ENCODE data around the gene MAN1C1. TPM values are rescaled to one million over a fixed set of nuclear protein-coding genes. Genes with fewer than 3 reads are reported as not detected.

MAN1C1 gene
- total RNA-seq, 1 experiment from 2014 or later = 1.5 TPM

DNA sequence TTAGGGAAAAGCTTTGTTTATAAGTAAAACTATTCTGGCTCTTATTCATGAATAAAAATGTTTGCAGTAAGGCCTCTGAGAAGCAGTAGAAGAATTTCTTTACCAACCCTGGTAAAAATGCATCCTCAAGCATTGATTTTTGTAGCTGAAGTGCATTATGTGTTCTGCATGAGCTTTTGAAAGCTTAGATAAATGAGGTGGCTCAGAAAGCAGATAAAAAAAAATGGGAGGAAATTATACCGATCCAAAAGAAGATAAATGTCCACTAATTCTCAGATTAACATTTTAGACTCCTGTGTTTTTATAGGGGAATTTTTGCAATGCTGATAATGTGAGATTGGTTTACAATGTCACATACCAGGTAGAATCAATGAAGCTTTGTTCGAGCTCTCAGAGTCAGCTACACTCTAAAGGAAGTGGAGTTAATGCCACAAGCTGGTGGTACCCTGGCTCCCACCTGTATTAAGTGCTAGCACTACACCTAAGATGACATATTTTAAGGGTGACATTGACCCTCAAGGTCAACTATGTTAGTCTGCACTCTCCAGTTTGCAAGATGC is 97.9 kb downstream of the MAN1C1 start:
- Histone ChIP-seq H3K36me3 (ENCODE audit: control insufficient read depth, insufficient read depth, low read length) (no peaks in the 10 kb centered on the region), H3K4me1 (ENCODE audit: control insufficient read depth, insufficient read depth, low read length) (no peaks in the 10 kb centered on the region), H3K9me3 (ENCODE audit: control insufficient read depth, insufficient read depth, low read depth, low read length) (no peaks in the 10 kb centered on the region), H3K27ac (ENCODE audit: low read length) (no peak overlapping the region), H3K4me3 (ENCODE audit: low read depth in 2 of 2, low read length in 2 of 2) (no peak overlapping the region), H3K27me3 (ENCODE audit: control insufficient read depth, insufficient read depth, low read length) (no peaks in the 10 kb centered on the region)
- ChIA-PET CTCF (interaction anchor here (0.5 kb wide), 1 partner anchor 665 kb away, joined by 10 read pairs; no protein-coding TSS in a partner anchor), POLR2A (no interaction called here)
- intact Hi-C loops (cut with micrococcal nuclease; ENCODE audit: unreplicated experiment) (no loop called here), in situ Hi-C loops (cut with HindIII; ENCODE audit: low pct_unique_long_range_greater_than_20kb, low sequenced_read_pairs) (no loop called here)
- no TSS peak for BruUV-seq (replicated peaks)
- ATAC-seq (no peak), DNase-seq (ENCODE audit: low read depth, low spot score) (no peak)
- no peak for TF ChIP-seq POLR2AphosphoS5 (IDR thresholded peaks at IDR 0.05; ENCODE audit: low read depth, low read length)
- TF ChIP-seq, protein P1, sequence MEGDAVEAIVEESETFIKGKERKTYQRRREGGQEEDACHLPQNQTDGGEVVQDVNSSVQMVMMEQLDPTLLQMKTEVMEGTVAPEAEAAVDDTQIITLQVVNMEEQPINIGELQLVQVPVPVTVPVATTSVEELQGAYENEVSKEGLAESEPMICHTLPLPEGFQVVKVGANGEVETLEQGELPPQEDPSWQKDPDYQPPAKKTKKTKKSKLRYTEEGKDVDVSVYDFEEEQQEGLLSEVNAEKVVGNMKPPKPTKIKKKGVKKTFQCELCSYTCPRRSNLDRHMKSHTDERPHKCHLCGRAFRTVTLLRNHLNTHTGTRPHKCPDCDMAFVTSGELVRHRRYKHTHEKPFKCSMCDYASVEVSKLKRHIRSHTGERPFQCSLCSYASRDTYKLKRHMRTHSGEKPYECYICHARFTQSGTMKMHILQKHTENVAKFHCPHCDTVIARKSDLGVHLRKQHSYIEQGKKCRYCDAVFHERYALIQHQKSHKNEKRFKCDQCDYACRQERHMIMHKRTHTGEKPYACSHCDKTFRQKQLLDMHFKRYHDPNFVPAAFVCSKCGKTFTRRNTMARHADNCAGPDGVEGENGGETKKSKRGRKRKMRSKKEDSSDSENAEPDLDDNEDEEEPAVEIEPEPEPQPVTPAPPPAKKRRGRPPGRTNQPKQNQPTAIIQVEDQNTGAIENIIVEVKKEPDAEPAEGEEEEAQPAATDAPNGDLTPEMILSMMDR (IDR thresholded peaks at IDR 0.05) = no peak
- no peak for TF ChIP-seq TCF7L2 (IDR thresholded peaks at IDR 0.05; ENCODE audit: low read depth, low read length)
- TF ChIP-seq, protein P2, sequence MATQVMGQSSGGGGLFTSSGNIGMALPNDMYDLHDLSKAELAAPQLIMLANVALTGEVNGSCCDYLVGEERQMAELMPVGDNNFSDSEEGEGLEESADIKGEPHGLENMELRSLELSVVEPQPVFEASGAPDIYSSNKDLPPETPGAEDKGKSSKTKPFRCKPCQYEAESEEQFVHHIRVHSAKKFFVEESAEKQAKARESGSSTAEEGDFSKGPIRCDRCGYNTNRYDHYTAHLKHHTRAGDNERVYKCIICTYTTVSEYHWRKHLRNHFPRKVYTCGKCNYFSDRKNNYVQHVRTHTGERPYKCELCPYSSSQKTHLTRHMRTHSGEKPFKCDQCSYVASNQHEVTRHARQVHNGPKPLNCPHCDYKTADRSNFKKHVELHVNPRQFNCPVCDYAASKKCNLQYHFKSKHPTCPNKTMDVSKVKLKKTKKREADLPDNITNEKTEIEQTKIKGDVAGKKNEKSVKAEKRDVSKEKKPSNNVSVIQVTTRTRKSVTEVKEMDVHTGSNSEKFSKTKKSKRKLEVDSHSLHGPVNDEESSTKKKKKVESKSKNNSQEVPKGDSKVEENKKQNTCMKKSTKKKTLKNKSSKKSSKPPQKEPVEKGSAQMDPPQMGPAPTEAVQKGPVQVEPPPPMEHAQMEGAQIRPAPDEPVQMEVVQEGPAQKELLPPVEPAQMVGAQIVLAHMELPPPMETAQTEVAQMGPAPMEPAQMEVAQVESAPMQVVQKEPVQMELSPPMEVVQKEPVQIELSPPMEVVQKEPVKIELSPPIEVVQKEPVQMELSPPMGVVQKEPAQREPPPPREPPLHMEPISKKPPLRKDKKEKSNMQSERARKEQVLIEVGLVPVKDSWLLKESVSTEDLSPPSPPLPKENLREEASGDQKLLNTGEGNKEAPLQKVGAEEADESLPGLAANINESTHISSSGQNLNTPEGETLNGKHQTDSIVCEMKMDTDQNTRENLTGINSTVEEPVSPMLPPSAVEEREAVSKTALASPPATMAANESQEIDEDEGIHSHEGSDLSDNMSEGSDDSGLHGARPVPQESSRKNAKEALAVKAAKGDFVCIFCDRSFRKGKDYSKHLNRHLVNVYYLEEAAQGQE (IDR thresholded peaks at IDR 0.05; ENCODE audit: insufficient read depth in 1 of 2, low read depth in 2 of 2, low read length in 1 of 2) = no peak
- TF ChIP-seq SIN3A (IDR thresholded peaks at IDR 0.05; ENCODE audit: borderline replicate concordance, insufficient read depth, low read depth, low read length) = no peak

DNA sequence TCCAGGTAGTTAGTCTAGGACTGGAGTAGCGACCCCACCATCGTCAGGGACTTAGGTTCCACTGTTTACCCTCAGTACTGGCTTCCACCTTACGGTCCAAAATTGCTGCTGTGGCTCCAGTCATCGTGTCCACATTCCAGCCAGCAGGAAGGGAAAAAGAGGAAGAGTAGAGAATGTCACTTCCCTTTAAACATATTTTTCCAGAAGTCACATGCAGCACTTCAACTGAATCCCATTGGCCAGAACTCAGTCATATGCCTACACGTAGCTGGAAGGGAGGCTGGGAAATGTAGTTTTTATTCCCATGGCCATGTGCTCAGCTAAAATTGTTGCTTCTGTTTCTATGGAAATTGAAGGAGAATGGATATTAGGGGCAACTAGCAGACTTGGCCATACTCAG is 99.3 kb downstream of the MAN1C1 start:
- ChIA-PET CTCF (interaction anchor here (0.6 kb wide), 1 partner anchor 83 kb away, joined by 3 read pairs; no protein-coding TSS in a partner anchor), POLR2A (no interaction called here)
- intact Hi-C loops (cut with micrococcal nuclease; ENCODE audit: unreplicated experiment) = no loop called here
- no TSS peak for BruUV-seq (replicated peaks)
- no peaks in the 10 kb centered on the region for H3K9me3 ChIP-seq (ENCODE audit: control insufficient read depth, insufficient read depth, low read depth, low read length)
- ATAC-seq (no peak), DNase-seq (ENCODE audit: low read depth, low spot score) (no peak)
- no peaks in the 10 kb centered on the region for H3K36me3 ChIP-seq (ENCODE audit: control insufficient read depth, insufficient read depth, low read length)
- H3K27me3 ChIP-seq (ENCODE audit: control insufficient read depth, insufficient read depth, low read length) = no peaks in the 10 kb centered on the region
- H3K4me1 ChIP-seq (ENCODE audit: control insufficient read depth, insufficient read depth, low read length) = no peaks in the 10 kb centered on the region
- TF ChIP-seq TCF7L2 (IDR thresholded peaks at IDR 0.05; ENCODE audit: low read depth, low read length) = no peak
- TF ChIP-seq, protein P1 (IDR thresholded peaks at IDR 0.05) = no peak
- no peak for TF ChIP-seq POLR2AphosphoS5 (IDR thresholded peaks at IDR 0.05; ENCODE audit: low read depth, low read length)
- H3K27ac ChIP-seq (ENCODE audit: low read length) = no peak overlapping the region
- in situ Hi-C loops (cut with HindIII; ENCODE audit: low pct_unique_long_range_greater_than_20kb, low sequenced_read_pairs) = no loop called here
- H3K4me3 ChIP-seq (ENCODE audit: low read depth in 2 of 2, low read length in 2 of 2) = no peak overlapping the region
